Pulmonary artery endothelial cell (primary cell): ENCODE results near the gene DSN1. TPM values are rescaled to one million over a fixed set of nuclear protein-coding genes. Genes with fewer than 3 reads are reported as not detected.

Experiments used
- DNase-seq: peaks from one replicate; pipeline ENCODE4 v3.0.0-alpha.2; 2011; ENCODE audit warnings: low read depth, low spot score
- total RNA-seq: library from RNA; depleted of rRNA; stranded (reverse); fragments of >200 nt; gene quantifications from 2 replicates; pipeline ENCODE4 v1.2.3, GENCODE V29; 2014

The DSN1 gene
- total RNA-seq, 1 donor from 2014 or later, result 20.6 TPM

DNA sequence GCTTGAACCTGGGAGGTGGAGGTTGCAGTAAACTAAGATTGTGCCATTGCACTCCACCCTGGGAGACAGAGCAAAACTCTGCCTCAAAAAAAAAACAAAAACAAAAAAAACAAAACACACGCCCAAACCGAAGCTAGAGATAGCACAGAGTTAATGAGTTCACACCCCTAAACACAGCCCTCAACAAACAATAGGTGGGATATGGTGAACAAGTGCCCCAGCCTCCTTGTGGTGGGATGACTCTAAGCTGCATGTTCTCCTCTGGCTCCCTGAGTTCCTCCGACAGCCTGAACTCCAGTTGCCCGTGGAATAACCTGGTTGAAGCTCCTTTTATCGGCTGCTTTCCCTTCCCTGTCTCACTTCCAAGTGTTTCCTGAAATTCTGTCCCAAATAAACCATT lies 22.1 kb upstream of the DSN1 start:
- no peak for DNase-seq

DNA sequence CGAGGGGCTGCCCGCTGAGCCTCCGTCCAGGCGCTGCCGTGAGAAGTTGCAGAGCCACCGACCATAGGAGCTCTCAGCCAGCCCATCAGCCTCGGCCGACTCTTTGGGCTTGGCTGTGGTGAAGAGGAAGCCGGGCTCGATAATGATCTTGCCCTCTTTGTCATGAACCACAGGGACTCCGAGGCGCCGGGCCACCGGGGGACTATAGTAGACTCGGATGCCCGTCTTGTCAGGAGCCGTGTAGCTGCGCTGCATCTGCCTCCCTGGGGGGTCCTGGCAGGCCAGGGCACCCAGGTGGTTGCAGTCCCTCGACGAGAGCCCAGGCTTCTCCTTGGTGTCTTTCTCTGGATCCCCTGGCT lies 20.5 kb upstream of the DSN1 start:
- DNase-seq, result no peak

DNA sequence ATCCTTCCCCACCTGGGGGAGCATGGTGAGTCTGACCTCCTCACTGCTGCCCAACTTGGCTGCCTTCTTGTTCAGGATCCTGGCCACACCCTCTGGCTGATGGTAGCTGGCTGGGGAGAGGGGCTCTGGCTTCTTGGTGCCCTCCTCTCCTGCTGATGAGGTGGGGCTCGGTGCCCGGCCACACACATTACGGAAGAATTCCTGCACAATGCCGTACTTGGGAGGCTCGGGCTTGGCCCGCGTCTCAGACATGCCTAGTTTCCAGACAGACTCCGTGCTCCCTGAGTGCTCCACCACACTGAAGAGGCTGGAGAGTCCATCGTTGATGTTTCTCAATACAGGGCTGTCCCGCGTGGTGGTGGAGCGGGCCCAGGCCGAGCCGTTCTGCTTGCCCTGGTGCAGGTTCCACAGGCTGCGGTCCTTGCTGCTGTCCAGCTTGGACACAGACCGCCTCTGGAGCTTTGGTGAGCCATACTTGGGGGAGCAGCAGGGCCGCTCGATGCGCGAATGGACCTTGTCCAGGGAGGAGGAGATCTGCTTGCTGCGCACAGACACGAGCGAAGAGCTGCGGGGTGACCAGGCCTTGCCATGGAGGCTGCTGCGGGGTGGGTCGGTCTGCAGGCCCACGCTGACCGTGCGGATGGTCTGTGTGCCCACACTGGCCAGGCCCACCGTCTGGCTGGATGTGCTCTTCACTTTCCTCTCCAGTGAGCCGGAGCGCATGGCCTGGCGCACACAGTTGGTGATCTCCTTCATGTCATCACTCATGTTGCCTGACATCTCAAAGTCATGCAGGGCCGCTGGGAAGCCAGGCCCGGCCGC lies 19.9 kb upstream of the DSN1 start:
- no peak for DNase-seq

DNA sequence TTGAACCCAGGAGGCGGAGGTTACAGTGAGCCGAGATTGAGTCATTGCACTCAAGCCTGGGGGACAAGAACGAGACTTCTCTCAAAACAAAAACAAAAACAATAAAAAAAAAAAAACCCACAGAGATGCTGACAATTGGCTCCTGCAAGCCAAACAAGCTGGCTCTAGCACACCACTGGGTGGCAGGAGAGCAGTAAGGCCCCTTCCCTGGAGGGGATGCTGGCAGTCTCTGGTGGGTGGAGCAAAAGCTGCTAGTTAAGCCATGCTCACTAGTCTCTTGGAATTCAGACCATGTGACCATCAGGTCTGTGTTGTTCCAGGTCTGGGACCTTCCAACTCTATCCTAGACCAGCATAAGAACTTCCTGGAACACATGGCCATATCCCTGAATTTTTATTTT lies 18.9 kb upstream of the DSN1 start:
- DNase-seq, result peak; percentile 55

DNA sequence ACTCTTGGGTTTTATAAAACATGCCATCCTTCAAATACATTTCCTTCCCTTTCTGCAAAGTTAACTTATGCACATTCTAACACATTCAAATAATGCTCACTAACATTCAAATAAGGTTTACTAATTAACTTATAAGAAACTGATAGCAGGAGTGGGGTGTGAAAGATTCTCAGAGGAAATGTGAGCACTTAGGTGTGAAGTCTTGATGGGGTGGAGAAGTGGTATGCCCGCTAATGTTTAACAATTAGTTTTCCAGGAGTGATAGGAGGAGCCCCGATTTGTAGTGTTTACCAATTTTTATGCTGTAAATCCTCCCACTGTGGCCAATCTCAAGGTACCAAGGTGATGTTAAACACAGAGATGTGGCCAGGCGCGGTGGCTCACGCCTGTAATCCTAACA lies 18.3 kb upstream of the DSN1 start:
- no peak for DNase-seq

DNA sequence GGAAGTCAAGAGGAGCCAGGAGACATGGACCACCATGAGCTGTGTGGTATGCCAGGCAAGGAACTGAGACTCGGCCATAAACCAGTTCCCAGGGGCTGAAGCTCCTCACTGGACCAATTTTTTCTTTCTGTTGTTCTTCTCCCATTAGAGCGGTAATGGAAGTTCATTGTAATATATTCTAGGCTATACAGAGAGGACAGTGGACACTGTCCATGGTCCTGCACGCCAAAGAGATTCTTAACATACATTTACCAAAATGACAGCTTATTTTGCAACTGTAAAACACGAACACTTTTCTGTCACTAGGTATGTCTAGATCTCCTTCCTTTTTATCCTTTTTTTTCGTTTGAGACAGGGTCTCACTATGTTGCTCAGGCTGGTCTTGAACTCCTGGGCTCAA lies 13.1 kb upstream of the DSN1 start:
- DNase-seq, result no peak

DNA sequence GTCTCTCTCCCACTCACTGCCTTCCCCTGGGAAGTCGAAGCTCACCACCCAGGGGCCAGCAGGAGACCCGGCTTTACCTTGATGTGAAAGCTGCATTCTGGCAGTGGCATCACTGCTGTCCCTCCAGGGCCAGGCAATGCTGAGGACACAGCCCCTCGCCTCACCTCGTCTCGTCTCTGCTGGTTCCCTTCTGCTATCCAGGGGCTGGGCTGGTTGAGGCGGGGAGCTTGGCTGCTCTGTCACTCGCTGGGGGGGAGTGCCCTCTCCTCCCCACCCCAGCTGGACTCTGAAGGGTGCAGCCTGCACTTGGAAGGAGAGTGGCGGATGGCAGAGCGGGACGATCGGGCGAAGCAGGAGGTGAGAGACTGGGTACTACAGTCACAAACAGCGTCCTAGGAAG lies 12.7 kb upstream of the DSN1 start:
- no peak for DNase-seq

DNA sequence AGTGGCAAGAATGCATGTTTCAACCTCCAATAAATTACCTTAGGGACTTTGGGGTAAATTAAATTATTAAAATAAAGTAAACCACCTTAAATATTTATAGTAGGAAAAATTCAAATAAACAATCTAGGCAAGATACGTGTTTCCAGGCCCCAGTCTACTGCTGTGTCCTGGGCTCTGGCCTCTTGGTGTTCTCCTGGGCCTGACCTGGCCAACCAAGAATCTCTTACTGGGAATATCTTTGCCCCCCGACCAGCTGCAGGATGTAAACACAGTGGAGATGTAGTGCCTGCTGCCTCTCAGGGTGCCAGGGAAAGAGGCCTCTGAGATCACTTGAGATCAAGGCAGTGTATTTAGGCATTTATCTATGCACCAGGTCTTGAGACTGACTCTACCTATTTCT lies 11.7 kb upstream of the DSN1 start:
- no peak for DNase-seq

DNA sequence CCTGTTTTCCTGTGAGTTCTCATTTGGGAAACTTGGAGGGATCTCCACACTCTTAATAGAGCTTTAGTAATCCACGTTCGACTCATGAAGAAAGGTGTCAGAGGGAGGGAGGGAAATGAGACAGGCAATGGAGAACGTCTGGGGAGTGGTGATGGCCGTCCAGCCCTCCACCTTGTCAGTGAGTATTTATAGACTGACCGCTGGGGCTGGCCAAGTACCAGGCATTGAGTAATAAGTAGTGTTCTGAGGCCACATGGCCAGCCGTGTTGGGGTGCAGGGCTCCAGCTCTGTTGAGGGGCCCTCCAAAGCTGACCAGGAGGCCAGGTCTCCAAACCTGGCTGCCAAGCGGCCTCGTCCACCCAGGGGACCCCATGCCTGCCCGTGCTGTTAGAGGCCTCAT lies 11.3 kb upstream of the DSN1 start:
- DNase-seq, result no peak

DNA sequence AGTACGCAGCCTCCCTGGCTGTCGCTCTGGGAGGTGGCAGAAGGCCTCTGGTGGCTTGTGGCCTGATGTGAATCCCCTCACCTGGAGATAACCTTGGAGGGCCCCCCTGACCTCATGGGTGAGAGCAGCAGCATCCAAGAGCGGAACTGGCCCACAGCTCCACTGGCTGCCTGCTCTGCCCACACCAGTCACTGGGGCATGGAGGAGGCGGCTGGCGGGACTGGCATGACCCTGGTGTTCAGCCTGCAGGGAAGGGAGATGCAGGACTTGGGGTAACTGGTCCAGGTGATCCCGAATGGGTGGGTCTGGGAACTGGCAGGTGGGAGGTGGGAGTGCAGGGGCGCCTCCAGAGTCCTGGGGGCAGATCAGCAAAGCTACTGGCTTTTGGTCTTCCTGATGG lies 10.6 kb upstream of the DSN1 start:
- DNase-seq, result no peak

DNA sequence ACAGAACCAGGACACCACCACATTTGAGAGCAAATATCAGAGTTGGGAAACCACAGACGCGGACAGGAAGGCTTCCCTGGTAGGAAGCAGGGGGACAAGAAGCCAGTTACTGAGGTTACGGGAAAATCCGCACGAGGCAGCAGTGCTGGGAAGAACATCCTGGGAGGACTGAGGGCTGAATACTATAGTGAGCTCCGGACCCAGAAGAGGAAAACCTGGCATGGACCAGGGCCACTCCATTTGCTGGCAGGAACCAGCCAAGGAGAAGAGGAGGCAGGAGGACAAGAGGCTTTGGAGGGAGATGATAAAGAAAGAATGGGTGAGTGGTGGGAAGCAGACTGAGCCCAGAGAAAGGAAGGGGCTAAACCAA lies 6.1 kb upstream of the DSN1 start:
- no peak for DNase-seq

DNA sequence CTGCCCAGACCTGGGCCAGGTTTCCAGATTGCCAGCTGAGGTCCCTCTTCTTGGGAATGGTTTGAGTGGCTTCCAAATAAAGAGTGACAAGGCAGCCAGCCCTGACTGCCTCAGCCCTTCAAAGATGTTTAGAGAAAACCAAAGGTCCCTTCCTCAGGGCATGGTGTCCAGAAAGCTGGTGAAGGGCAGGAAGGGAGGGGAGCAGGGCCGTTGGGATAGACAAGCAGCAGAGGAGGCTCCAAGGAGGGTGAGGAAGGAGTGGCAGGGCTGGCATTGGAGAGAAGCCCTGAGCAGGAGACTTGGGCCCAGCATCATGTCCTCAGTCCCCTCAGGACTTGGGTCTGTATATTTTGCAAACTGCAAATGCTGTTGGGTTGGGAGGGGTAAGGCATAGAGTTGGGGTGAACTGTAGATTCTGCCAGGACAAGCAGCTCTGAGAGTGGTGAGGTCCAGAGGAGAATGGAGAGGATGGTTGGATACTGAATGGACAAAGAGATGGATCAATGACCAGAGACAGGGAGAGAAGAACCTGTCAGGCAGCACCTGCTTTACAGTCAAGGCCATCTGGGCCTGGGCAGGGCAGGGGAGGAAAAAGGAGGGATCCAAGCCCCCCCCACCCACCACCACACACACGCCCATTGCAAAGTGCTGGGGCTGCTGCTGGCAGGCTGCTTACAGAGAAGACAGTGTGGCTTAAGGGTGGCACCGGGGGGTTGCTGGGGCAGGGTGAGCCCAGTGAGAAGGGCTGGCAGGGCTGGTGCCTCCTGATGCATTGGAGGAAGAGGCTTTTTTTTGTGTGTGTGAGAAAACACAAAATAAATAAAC lies 5.5 kb upstream of the DSN1 start:
- no peak for DNase-seq

DNA sequence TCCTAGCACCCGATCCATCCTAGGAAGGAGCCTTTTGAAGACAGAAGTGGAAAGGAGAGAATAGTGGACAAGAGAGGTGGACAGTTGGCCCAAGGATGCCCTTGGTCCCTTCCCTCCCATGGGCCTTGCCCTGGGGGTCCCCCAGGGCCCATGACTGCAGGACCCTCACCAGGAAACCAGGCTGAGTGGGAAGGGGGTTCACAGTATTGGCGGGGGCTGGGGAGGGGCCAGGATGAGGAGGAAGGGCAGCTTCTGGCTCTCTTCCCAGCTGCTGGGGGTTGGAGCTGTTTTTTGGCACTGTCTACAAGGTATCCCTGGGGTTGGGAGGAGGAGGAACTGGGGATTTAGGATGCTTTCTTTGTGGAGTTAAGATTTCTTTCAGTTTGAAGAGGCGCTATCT lies 4.0 kb upstream of the DSN1 start:
- no peak for DNase-seq

DNA sequence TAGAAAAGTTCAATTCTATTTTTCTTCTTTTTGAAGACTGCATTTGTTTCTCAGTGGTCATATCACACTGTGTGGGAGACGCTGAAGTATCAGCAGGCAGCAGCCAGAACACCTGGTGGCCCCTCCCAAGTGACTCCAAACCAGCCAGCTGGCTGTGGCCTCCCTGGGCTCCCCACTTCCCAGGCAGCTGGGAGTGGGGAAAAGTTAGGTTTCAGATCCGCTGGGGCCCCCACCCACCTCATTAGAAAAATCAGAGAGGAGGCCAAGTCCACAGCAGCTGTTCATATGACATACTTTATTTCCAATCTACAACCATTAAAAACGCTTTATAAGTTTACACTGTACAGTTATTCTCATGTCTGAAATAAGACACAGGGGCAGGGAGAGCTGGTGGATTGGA lies 3.6 kb upstream of the DSN1 start:
- DNase-seq, result no peak

DNA sequence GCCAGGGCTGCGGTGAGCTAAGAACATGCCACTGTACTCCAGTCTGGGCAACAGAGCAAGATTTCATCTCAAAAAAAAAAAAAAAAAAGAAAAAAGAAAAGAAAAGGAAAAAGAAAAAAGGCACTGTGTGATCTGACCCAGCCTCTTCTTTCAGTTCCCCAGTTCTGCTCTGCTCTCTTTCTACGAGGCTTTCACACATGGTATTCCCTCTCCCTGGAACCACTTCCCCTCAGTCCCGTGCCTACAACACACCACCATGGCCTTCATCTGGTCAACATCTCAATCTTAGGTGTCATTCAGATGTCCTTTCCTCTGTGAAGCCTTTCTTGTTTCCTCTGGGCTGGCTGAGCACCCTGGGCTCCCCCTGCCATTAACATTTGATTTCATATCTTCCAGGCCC lies 2.3 kb upstream of the DSN1 start:
- no peak for DNase-seq

DNA sequence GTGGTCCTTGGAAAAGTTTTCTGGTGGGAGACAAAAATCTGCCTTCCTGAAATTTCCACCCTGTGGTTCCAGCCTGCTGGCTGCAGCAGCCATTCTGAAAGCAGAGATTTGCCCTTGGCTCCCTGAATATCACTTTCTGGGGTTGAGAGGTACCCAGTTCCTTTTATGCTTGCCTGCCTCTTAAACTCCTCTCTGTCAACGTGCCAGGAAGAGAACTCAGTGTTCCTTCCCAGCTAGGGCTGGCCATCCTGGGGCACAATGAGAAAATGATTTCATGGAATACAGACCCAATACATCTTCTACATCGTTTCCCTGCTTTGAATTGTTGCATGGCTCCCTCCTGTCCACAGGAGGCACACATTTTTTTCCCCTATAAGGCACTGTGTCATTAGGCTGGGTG lies 1.6 kb upstream of the DSN1 start:
- no peak for DNase-seq

DNA sequence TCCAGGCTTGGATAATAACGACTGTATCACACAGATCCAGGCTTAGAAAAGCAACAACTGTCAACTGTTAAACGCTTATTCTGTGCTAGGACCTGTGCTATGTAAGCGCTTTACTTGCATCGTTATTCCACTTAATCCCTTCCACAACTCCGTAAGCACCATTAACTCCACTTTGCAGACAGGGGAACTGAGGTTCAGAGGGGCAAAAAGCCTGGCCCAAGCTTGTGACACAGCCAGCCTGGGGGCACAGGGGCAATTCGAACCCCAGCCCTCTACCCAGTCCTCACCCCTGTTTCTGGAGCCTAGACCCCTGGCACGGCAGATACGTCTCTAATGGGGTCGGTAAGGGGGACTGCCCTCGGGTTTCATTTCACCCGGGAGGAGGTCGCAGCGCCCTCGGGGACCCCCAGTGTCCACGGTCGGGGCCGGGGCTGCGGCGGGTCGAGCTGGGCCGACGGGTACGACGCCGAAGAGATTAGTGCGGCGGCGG lies 411 bp downstream of the DSN1 start:
- DNase-seq, result no peak

DNA sequence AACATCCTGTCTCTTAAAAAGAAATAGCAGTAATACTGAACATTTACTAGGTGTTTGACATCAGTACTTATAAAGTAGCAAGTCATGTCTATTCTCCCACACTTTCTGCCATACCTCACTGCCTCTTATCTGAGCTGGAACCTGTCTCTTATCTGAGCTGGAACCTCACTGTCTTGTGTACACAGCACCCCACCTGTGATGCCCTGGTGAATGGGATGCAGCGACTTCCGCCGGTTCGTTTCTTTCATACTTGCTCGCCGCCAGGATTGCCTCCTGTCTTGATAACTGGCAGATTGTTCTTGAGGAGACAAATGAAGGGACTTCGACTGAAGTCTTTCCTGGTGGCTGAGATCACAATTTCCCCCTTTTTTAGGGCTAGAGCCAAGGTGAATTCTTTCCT lies 2.9 kb downstream of the DSN1 start:
- DNase-seq, result no peak

DNA sequence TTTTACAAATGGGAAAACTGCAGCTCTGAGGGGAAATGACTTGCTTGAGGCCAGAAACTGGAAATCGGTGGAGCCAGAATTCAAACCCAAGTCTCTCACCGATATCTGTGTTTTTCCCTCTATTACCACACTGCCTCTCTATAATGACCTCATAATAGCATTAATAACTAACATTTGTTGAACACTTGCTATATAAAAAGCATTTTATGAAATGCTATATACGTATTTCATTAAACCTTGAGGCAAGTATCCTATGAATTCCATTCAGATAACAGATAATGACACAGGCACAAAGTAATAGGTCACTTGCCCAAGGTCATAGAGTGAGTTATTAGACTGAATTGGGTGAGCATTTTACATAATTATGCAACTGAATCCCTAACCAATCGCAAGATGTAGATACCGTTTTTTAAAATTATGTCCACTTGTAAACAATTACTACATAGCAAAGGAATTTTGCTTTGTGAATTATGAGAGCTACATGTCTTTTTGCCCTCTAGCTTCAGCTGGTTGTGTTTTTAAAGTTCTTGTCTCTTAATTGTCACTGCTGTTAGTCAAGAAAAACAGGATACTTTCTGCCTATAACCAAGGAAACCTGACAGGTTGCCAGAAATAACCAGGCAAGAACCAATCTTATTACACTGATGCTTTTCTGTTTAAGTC lies 4.7 kb downstream of the DSN1 start:
- peak; percentile 74 for DNase-seq

DNA sequence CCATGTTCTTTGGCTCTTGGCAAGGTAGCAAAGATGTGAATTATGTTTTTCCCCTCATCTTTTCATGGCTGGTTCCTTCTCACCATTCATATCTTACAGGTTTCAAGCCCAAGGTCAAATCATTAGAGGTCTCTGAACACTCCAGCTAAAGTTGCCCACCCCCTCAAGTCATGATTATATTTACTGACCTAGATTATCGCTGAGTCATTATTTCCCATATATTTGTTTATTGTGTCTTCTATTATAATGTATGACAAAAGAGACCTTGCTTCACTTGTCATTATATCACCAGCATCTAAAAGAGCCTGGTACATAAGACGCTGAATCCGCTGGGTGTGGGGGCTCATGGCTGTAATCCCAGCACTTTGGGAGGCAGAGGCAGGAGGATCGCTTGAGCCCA lies 12.4 kb downstream of the DSN1 start:
- DNase-seq, result no peak

DNA sequence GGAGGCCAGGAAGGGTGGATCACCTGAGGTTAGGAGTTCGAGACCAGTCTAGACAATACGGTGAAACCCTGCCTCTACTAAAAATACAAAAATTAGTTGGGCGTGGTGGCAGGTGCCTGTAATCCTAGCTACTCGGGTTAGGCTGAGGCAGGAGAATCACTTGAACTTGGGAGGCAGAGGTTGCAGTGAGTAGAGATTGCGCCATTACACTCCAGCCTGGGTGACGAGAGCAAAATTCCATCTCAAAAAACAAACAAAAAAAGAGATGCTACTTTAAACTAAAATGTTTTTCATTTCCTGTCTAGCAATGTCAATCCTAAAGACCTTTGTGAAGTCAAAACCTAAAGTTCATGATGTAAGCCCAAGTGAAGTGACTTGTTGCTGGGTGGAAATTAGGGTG lies 12.9 kb downstream of the DSN1 start:
- DNase-seq, result no peak

DNA sequence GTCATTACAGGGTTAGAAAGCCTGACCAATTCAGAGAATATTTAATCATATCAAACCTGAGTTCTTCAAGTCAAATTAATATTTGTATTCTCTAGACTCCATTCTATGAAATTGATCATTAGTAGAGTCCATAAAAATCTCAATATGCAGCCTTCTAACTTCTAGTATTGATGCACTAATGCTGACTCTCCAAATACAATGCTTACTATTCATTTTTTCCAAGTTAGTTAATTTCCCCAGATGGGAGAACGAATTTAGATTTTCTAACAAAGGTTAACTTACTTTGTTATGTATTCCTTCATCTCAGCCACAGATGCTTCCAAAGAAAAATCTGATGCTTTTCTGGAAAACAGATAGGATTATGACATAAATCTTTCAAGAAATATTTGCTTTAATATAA lies 15.3 kb downstream of the DSN1 start:
- DNase-seq, result no peak
